ENCODE results near the gene SLC2A9. TPM values are rescaled to one million over a fixed set of nuclear protein-coding genes. Genes with fewer than 3 reads are reported as not detected.

The SLC2A9 gene
- total RNA-seq, 2 donors from 2014 or later = 0.95 to 1.9 TPM

DNA sequence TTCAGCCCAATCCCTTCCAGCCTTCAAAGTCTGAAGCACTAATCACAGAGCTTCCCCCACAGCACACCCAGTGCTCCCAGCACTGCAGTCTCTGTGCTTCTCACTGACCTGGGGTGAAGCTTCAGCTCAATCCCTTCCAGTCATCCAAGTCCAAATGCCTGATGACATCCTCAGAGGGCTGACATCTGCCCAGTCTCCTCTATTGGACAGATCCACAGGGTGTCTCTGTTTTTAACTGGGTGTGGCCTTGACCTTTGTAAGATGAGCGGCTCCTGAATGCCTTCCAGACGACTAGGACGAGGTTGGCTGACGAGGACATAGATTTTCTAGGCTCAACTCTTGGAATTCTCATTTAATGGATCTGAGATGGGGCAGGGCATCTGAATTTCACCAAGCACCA lies 7.6 kb upstream of the SLC2A9 start:
- DNase-seq = peak; percentile 35
- H3K4me1 Mint-ChIP-seq = peaks cover 17% of the 10 kb centered on the region
- 77 to 85% methylated on average over 4 of the region's 4 CpGs for WGBS, 2 experiments (ENCODE audit: insufficient coverage in 1 of 2, insufficient read length in 1 of 2)

DNA sequence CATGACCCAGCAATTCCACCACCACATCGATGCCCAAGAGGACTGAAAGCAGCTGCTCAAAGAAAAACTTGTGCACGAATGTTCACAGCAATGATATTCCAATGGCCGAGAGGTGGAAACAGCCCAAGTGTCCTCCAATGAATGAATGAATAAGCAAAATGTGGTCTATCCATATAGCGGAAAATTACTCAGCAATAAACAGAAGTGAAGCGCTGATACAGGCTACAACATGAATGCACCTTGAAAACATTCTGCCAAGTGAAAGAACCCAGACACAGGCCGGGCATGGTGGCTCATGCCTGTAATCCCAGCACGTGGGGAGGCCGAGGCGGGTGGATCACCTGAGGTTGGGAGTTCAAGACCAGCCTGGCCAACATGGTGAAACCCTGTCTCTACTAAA lies 5.2 kb upstream of the SLC2A9 start:
- H3K36me3 Mint-ChIP-seq (ENCODE audit: low read depth) = no peaks in the 10 kb centered on the region
- DNase-seq = no peak
- WGBS, 2 experiments (ENCODE audit: insufficient coverage in 1 of 2, insufficient read length in 1 of 2) = 81 to 83% methylated on average over 9 of the region's 9 CpGs
- peaks cover 3% of the 10 kb centered on the region for H3K4me1 Mint-ChIP-seq
- H3K9me3 Mint-ChIP-seq = peaks cover 2% of the 10 kb centered on the region
- TF ChIP-seq, protein P1, sequence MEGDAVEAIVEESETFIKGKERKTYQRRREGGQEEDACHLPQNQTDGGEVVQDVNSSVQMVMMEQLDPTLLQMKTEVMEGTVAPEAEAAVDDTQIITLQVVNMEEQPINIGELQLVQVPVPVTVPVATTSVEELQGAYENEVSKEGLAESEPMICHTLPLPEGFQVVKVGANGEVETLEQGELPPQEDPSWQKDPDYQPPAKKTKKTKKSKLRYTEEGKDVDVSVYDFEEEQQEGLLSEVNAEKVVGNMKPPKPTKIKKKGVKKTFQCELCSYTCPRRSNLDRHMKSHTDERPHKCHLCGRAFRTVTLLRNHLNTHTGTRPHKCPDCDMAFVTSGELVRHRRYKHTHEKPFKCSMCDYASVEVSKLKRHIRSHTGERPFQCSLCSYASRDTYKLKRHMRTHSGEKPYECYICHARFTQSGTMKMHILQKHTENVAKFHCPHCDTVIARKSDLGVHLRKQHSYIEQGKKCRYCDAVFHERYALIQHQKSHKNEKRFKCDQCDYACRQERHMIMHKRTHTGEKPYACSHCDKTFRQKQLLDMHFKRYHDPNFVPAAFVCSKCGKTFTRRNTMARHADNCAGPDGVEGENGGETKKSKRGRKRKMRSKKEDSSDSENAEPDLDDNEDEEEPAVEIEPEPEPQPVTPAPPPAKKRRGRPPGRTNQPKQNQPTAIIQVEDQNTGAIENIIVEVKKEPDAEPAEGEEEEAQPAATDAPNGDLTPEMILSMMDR (conservative IDR thresholded peaks at IDR 0.05) = no peak
- H3K4me1 ChIP-seq (ENCODE audit: control insufficient read depth, insufficient read depth, low read length) = peaks cover 5% of the 10 kb centered on the region
- H3K4me3 ChIP-seq (ENCODE audit: low read length) = no peak overlapping the region
- no peak overlapping the region for H3K27ac Mint-ChIP-seq
- H3K36me3 ChIP-seq (ENCODE audit: control insufficient read depth, insufficient read depth, low read length) = no peaks in the 10 kb centered on the region
- no peak overlapping the region for H3K4me3 Mint-ChIP-seq
- peaks cover 21% of the 10 kb centered on the region for H3K27me3 Mint-ChIP-seq (ENCODE audit: insufficient read depth)
- no peak overlapping the region for H3K27ac ChIP-seq (ENCODE audit: low read depth, low read length)
- no peaks in the 10 kb centered on the region for H3K27me3 ChIP-seq (ENCODE audit: control insufficient read depth, insufficient read depth, low read length, poor library complexity, severe bottlenecking)
- no peaks in the 10 kb centered on the region for H3K9me3 ChIP-seq (ENCODE audit: control insufficient read depth, low read length)
- H3K9ac ChIP-seq (ENCODE audit: extremely low read depth, low read length, poor library complexity, severe bottlenecking) = no peak overlapping the region

More for the DNA sequence above, 7.6 kb upstream of the SLC2A9 start:
- no peaks in the 10 kb centered on the region for H3K36me3 Mint-ChIP-seq (ENCODE audit: low read depth)
- Histone ChIP-seq H3K27me3 (ENCODE audit: control insufficient read depth, insufficient read depth, low read length, poor library complexity, severe bottlenecking) (no peaks in the 10 kb centered on the region), H3K4me3 (ENCODE audit: low read length) (no peak overlapping the region), H3K9me3 (ENCODE audit: control insufficient read depth, low read length) (no peaks in the 10 kb centered on the region), H3K9ac (ENCODE audit: extremely low read depth, low read length, poor library complexity, severe bottlenecking) (no peak overlapping the region), H3K36me3 (ENCODE audit: control insufficient read depth, insufficient read depth, low read length) (no peaks in the 10 kb centered on the region), H3K4me1 (ENCODE audit: control insufficient read depth, insufficient read depth, low read length) (peaks cover 9% of the 10 kb centered on the region), H3K27ac (ENCODE audit: low read depth, low read length) (no peak overlapping the region)
- no peak overlapping the region for H3K4me3 Mint-ChIP-seq
- TF ChIP-seq, protein P1 (conservative IDR thresholded peaks at IDR 0.05) = no peak
- peaks cover 12% of the 10 kb centered on the region for H3K27me3 Mint-ChIP-seq (ENCODE audit: insufficient read depth)
- H3K9me3 Mint-ChIP-seq = peaks cover 2% of the 10 kb centered on the region
- no peak overlapping the region for H3K27ac Mint-ChIP-seq

DNA sequence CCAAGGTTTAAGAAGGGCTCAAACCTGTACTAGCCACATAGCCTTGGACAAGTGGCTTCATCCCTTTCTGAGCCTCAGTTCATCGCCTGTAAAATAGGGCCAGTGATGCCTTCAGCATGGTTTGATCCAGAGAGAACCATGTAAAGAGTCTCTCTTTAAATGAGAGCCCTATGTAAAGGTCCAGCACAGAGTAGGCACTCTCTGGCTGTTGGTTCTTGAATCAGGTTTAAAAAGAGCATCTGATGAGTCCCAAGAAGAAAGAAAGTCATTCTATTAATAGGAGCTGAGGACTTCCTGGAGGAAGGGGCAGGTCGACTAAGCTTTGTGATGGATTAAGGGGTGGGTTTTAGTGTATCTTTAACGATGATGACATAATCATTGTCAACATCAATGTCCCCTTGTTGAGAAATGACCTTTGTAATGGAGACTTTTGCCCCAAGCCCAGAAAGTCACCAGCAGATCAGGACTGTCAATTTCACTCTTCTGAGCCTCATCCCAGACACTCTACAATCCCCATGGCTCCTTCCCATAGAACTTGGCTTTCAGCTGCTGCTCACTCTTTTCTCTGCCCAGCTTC lies 4.0 kb upstream of the SLC2A9 start:
- Mint-ChIP-seq H3K9me3 (peaks cover 2% of the 10 kb centered on the region), H3K36me3 (ENCODE audit: low read depth) (no peaks in the 10 kb centered on the region), H3K27me3 (ENCODE audit: insufficient read depth) (peaks cover 28% of the 10 kb centered on the region), H3K4me3 (no peak overlapping the region), H3K4me1 (no peaks in the 10 kb centered on the region), H3K27ac (no peak overlapping the region)
- DNase-seq = peak; percentile 17
- TF ChIP-seq, protein P1 (conservative IDR thresholded peaks at IDR 0.05) = no peak
- 88 to 95% methylated on average over 2 to 3 of the region's 3 CpGs for WGBS, 2 experiments (ENCODE audit: insufficient coverage in 1 of 2, insufficient read length in 1 of 2)
- Histone ChIP-seq H3K4me3 (ENCODE audit: low read length) (no peak overlapping the region), H3K9ac (ENCODE audit: extremely low read depth, low read length, poor library complexity, severe bottlenecking) (no peak overlapping the region), H3K27me3 (ENCODE audit: control insufficient read depth, insufficient read depth, low read length, poor library complexity, severe bottlenecking) (no peaks in the 10 kb centered on the region), H3K9me3 (ENCODE audit: control insufficient read depth, low read length) (no peaks in the 10 kb centered on the region), H3K36me3 (ENCODE audit: control insufficient read depth, insufficient read depth, low read length) (no peaks in the 10 kb centered on the region), H3K4me1 (ENCODE audit: control insufficient read depth, insufficient read depth, low read length) (no peaks in the 10 kb centered on the region), H3K27ac (ENCODE audit: low read depth, low read length) (no peak overlapping the region)

All from endodermal cell (in vitro differentiated cells).